Smooth muscle cell (in vitro differentiated cells): ENCODE measurements around the gene LILRA5. TPM values are rescaled to one million over a fixed set of nuclear protein-coding genes. Genes with fewer than 3 reads are reported as not detected.

ENCODE experiments used
- DNase-seq: peaks from one replicate; lab custom pipeline; 2025; ENCODE audit not compliant: unreplicated experiment; lab: John Stamatoyannopoulos, UW
- H2AFZ ChIP-seq: fragments of 200-600 bp; sonication (generic); 2 replicates; pipeline ENCODE4 v1.6.0; 2016; ENCODE audit warnings: antibody characterized with exemption, low read depth, mild to moderate bottlenecking
- H3F3A ChIP-seq: fragments of 200-600 bp; sonication (generic); 2 replicates; pipeline ENCODE4 v1.6.0; 2017; ENCODE audit warnings: antibody characterized with exemption, low read depth
- H3K27ac ChIP-seq: fragments of 200-600 bp; sonication (generic); 2 replicates; pipeline ENCODE4 v1.5.1; 2016; ENCODE audit warnings: low read depth, mild to moderate bottlenecking
- H3K27me3 ChIP-seq: fragments of 200-600 bp; sonication (generic); 2 replicates; pipeline ENCODE4 v1.6.1; 2016; ENCODE audit warnings: low read depth, mild to moderate bottlenecking
- H3K36me3 ChIP-seq: fragments of 200-600 bp; sonication (generic); 2 replicates; pipeline ENCODE4 v1.5.1; 2016; ENCODE audit warnings: low read depth
- H3K4me1 ChIP-seq: fragments of 200-600 bp; sonication (generic); 2 replicates; pipeline ENCODE4 v1.5.1; 2016; ENCODE audit warnings: low read depth
- H3K4me2 ChIP-seq: fragments of 200-600 bp; sonication (generic); 2 replicates; pipeline ENCODE4 v1.6.0; 2016; ENCODE audit warnings: mild to moderate bottlenecking
- H3K4me3 ChIP-seq: fragments of 200-600 bp; sonication (generic); 2 replicates; pipeline ENCODE4 v1.5.1; 2016; ENCODE audit warnings: mild to moderate bottlenecking
- H3K79me2 ChIP-seq: fragments of 200-600 bp; sonication (generic); 2 replicates; pipeline ENCODE4 v1.6.0; 2016; ENCODE audit warnings: low read depth, mild to moderate bottlenecking
- H3K9ac ChIP-seq: fragments of 200-600 bp; sonication (generic); 2 replicates; pipeline ENCODE4 v1.6.0; 2016; ENCODE audit warnings: low read depth
- H3K9me3 ChIP-seq: fragments of 200-600 bp; sonication (generic); replicated peaks from 2 replicates; pipeline ENCODE4 v1.5.1; 2016; ENCODE audit warnings: low read depth
- H4K20me1 ChIP-seq: fragments of 200-600 bp; sonication (generic); 2 replicates; pipeline ENCODE4 v1.6.0; 2016; ENCODE audit warnings: low read depth
- CTCF ChIP-seq: fragments of 200-600 bp; sonication (generic); IDR thresholded peaks from 2 replicates; pipeline ENCODE4 v1.5.1; 2017; ENCODE audit warnings: borderline replicate concordance, mild to moderate bottlenecking, antibody characterized with exemption; ENCODE audit not compliant: insufficient read depth, poor library complexity, severe bottlenecking
- WGBS: methylation state at CpG from one replicate; pipeline ENCODE4 v1.1.7; 2016; ENCODE audit warnings: low lambda C conversion rate; 5-methylcytosine and 5-hydroxymethylcytosine counted together
- polyA plus RNA-seq: library from polyadenylated mRNA; unstranded; fragments of >200 nt; fragmentation: Nextera tagmentation; extraction: Ambion mirVana; gene quantifications from 2 replicates; pipeline ENCODE4 v1.2.1, GENCODE V29; 2016
- total RNA-seq: library from RNA; depleted of rRNA; stranded (reverse); fragments of >200 nt; gene quantifications from 2 replicates; pipeline ENCODE4 v1.2.3, GENCODE V29; 2014

LILRA5 gene
- total and polyA plus RNA-seq, 2 experiments from 2014 or later: not detected

GRCh38 chr19:54307389-54308020 is 5.5 kb downstream of the LILRA5 start:
- no peak for DNase-seq
- Histone ChIP-seq H2AFZ (no peak overlapping the region), H3K9ac (no peak overlapping the region), H3K79me2 (no peaks in the 10 kb centered on the region), H3K27me3 (no peaks in the 10 kb centered on the region), H3F3A (no peaks in the 10 kb centered on the region), H4K20me1 (no peaks in the 10 kb centered on the region), H3K27ac (no peak overlapping the region), H3K9me3 (no peaks in the 10 kb centered on the region), H3K4me1 (no peaks in the 10 kb centered on the region), H3K4me2 (no peak overlapping the region), H3K4me3 (no peak overlapping the region), H3K36me3 (no peaks in the 10 kb centered on the region)
- WGBS: 81% methylated on average over 5 of the region's 5 CpGs
- no peak for TF ChIP-seq CTCF

- no peak overlapping the region for H3K9ac ChIP-seq
- H3F3A ChIP-seq: no peaks in the 10 kb centered on the region
- no peak for DNase-seq
- no peak overlapping the region for H2AFZ ChIP-seq
- H3K4me1 ChIP-seq: no peaks in the 10 kb centered on the region
- H3K27ac ChIP-seq: no peak overlapping the region
- no peak overlapping the region for H3K4me3 ChIP-seq
- H3K4me2 ChIP-seq: no peak overlapping the region
- no peaks in the 10 kb centered on the region for H4K20me1 ChIP-seq
- no peaks in the 10 kb centered on the region for H3K9me3 ChIP-seq
- no peak for TF ChIP-seq CTCF
- H3K27me3 ChIP-seq: no peaks in the 10 kb centered on the region
- no peaks in the 10 kb centered on the region for H3K79me2 ChIP-seq
- H3K36me3 ChIP-seq: no peaks in the 10 kb centered on the region
- WGBS: 85% methylated on average over 1 of the region's 1 CpG
These were observed 7.8 kb downstream of the LILRA5 start for GRCh38 chr19:54305141-54305540.

GRCh38 chr19:54302257-54302656 is 10.7 kb downstream of the LILRA5 start:
- Histone ChIP-seq H3F3A (no peaks in the 10 kb centered on the region), H3K79me2 (no peaks in the 10 kb centered on the region), H3K4me3 (no peak overlapping the region), H3K27ac (no peak overlapping the region), H3K9me3 (no peaks in the 10 kb centered on the region), H3K27me3 (peaks cover 10% of the 10 kb centered on the region), H3K36me3 (no peaks in the 10 kb centered on the region), H3K4me2 (no peak overlapping the region), H3K9ac (no peak overlapping the region), H3K4me1 (no peaks in the 10 kb centered on the region), H2AFZ (no peak overlapping the region), H4K20me1 (no peaks in the 10 kb centered on the region)
- 84% methylated on average over 4 of the region's 4 CpGs for WGBS
- DNase-seq: no peak
- no peak for TF ChIP-seq CTCF

- no peak overlapping the region for H3K27ac ChIP-seq
- DNase-seq: no peak
- no peaks in the 10 kb centered on the region for H3K79me2 ChIP-seq
- 86% methylated on average over 5 of the region's 5 CpGs for WGBS
- H3K4me1 ChIP-seq: no peaks in the 10 kb centered on the region
- H3F3A ChIP-seq: no peaks in the 10 kb centered on the region
- no peak overlapping the region for H3K9ac ChIP-seq
- no peak overlapping the region for H3K4me3 ChIP-seq
- H2AFZ ChIP-seq: no peak overlapping the region
- H3K4me2 ChIP-seq: no peak overlapping the region
- peaks cover 10% of the 10 kb centered on the region for H3K27me3 ChIP-seq
- H3K9me3 ChIP-seq: no peaks in the 10 kb centered on the region
- no peaks in the 10 kb centered on the region for H4K20me1 ChIP-seq
- no peak for TF ChIP-seq CTCF
- H3K36me3 ChIP-seq: no peaks in the 10 kb centered on the region
These were observed 13.5 kb downstream of the LILRA5 start for GRCh38 chr19:54299515-54299914.
